Liver (tissue), 9 donors: ENCODE measurements around the gene CALU. TPM values are rescaled to one million over a fixed set of nuclear protein-coding genes. Genes with fewer than 3 reads are reported as not detected.

Experiments
- DNase-seq: peaks from one replicate; pipeline ENCODE4 v3.0.0-alpha.2; 2017; ENCODE audit warnings: low spot score
- H3K27ac ChIP-seq, 2 donors: one replicate each; pipeline ENCODE4 v1.7.0; 2013; ENCODE audit warnings: inconsistent platforms in 2 of 2, low read length in 2 of 2, control low read depth in 1 of 2, low read depth in 1 of 2, mild to moderate bottlenecking in 1 of 2
- H3K27me3 ChIP-seq, 4 donors: one replicate each; pipeline versions ENCODE4 v1.6.1 to v1.7.0; 2013; ENCODE audit warnings: low read length in 3 of 4, inconsistent platforms in 1 of 4, mild to moderate bottlenecking in 1 of 4, moderate library complexity in 1 of 4; ENCODE audit not compliant: control insufficient read depth in 4 of 4, insufficient read depth in 4 of 4
- H3K36me3 ChIP-seq, 4 donors: one replicate each; pipeline versions ENCODE4 v1.6.1 to v1.7.0; 2013; ENCODE audit warnings: low read length in 3 of 4, mild to moderate bottlenecking in 3 of 4, low read depth in 1 of 4, moderate library complexity in 1 of 4; ENCODE audit not compliant: control insufficient read depth in 4 of 4, insufficient read depth in 3 of 4
- H3K4me1 ChIP-seq, 4 donors: one replicate each; pipeline versions ENCODE4 v1.6.1 to v1.7.0; 2013; ENCODE audit warnings: low read length in 3 of 4, mild to moderate bottlenecking in 3 of 4, moderate library complexity in 1 of 4; ENCODE audit not compliant: control insufficient read depth in 4 of 4, insufficient read depth in 4 of 4
- H3K4me3 ChIP-seq, 3 donors: one replicate each; pipeline versions ENCODE4 v1.6.1 to v1.7.0; 2013; ENCODE audit warnings: low read length in 3 of 3, control low read depth in 1 of 3, low read depth in 1 of 3, mild to moderate bottlenecking in 1 of 3
- H3K9ac ChIP-seq, 2 donors: one replicate each; pipeline ENCODE4 v1.7.0; 2013; ENCODE audit warnings: low read length in 2 of 2, mild to moderate bottlenecking in 2 of 2, moderate library complexity in 2 of 2, control low read depth in 1 of 2, low read depth in 1 of 2
- H3K9me3 ChIP-seq, 4 donors: one replicate each; pipeline versions ENCODE4 v1.6.1 to v1.7.0; 2013; ENCODE audit warnings: low read length in 3 of 4; ENCODE audit not compliant: control insufficient read depth in 4 of 4
- CTCF ChIP-seq: fragments of 150-350 bp; IDR thresholded peaks from 2 replicates; pipeline ENCODE4 v1.5.1; 2017; ENCODE audit warnings: improper control_type of control experiment, low read depth, low read length; ENCODE audit not compliant: missing input control
- EGR1 ChIP-seq, 2 donors: IDR thresholded peaks; 2 replicates each; pipeline ENCODE4 v1.6.1; 2016 to 2018; ENCODE audit warnings: antibody characterized with exemption in 2 of 2, low read depth in 2 of 2
- FOXA1 ChIP-seq: IDR thresholded peaks from 2 replicates; pipeline ENCODE4 v1.6.1; 2016; ENCODE audit warnings: antibody characterized with exemption
- FOXA2 ChIP-seq: IDR thresholded peaks from 2 replicates; pipeline ENCODE4 v1.6.1; 2016; ENCODE audit warnings: antibody characterized with exemption
- GABPA ChIP-seq, 2 donors: IDR thresholded peaks in 1 of 2; conservative IDR thresholded peaks in 1 of 2; 2 replicates each; pipeline ENCODE4 v1.6.1; 2016; ENCODE audit warnings: antibody characterized with exemption in 2 of 2, mild to moderate bottlenecking in 1 of 2, moderate library complexity in 1 of 2
- HNF4A ChIP-seq, 2 donors: conservative IDR thresholded peaks; 2 replicates each; pipeline ENCODE4 v1.6.1; 2016; ENCODE audit warnings: antibody characterized with exemption in 2 of 2, mild to moderate bottlenecking in 2 of 2
- HNF4G ChIP-seq: IDR thresholded peaks from 2 replicates; pipeline ENCODE4 v1.6.1; 2016; ENCODE audit warnings: antibody characterized with exemption
- NR2F2 ChIP-seq: IDR thresholded peaks from 2 replicates; pipeline ENCODE4 v1.6.1; 2016; ENCODE audit warnings: antibody characterized with exemption
- RAD21 ChIP-seq, 2 donors: IDR thresholded peaks; 2 replicates each; pipeline ENCODE4 v1.6.1; 2016; ENCODE audit warnings: antibody characterized with exemption in 2 of 2, mild to moderate bottlenecking in 2 of 2
- REST ChIP-seq: IDR thresholded peaks from 2 replicates; pipeline ENCODE4 v1.6.1; 2016; ENCODE audit warnings: antibody characterized with exemption, mild to moderate bottlenecking
- RXRA ChIP-seq, 2 donors: IDR thresholded peaks; 2 replicates each; pipeline ENCODE4 v1.6.1; 2017 to 2018; ENCODE audit warnings: antibody characterized with exemption in 2 of 2, mild to moderate bottlenecking in 1 of 2
- SP1 ChIP-seq: IDR thresholded peaks from 2 replicates; pipeline ENCODE4 v1.6.1; 2018; ENCODE audit warnings: antibody characterized with exemption, mild to moderate bottlenecking
- TAF1 ChIP-seq: conservative IDR thresholded peaks from 2 replicates; pipeline ENCODE4 v1.6.1; 2016; ENCODE audit warnings: antibody characterized with exemption, mild to moderate bottlenecking
- YY1 ChIP-seq: IDR thresholded peaks from 2 replicates; pipeline ENCODE4 v1.6.1; 2016; ENCODE audit warnings: antibody characterized with exemption, mild to moderate bottlenecking
- WGBS: extraction: QIAGEN DNeasy Blood & Tissue Kit; methylation state at CpG from one replicate; pipeline ENCODE4 v1.1.7; 2013; 5-methylcytosine and 5-hydroxymethylcytosine counted together
- polyA plus RNA-seq, 2 donors: library from polyadenylated mRNA; stranded (reverse) in 1 of 2; unstranded in 1 of 2; fragments of 200-250 nt in 1 of 2; fragments of >200 nt in 1 of 2; fragmentation: Nextera tagmentation in 1 of 2; extraction: Ambion mirVana in 1 of 2; gene quantifications; one replicate each; pipeline versions ENCODE4 v1.2.1 to v1.2.3, GENCODE V29; 2013 to 2015
- total RNA-seq, 2 donors: library from RNA; depleted of rRNA; stranded (reverse); fragments of >200 nt; gene quantifications; one replicate each; pipeline ENCODE4 v1.2.3, GENCODE V29; 2014
- TF ChIP-seq, protein P1 (sequence below): IDR thresholded peaks from 2 replicates; pipeline ENCODE4 v1.6.1; 2016; ENCODE audit warnings: antibody characterized with exemption
- TF ChIP-seq, protein P2 (sequence below): IDR thresholded peaks from 2 replicates; pipeline ENCODE4 v1.6.1; 2016; ENCODE audit warnings: antibody characterized with exemption
- TF ChIP-seq, protein P3 (sequence below): IDR thresholded peaks from 2 replicates; pipeline ENCODE4 v1.6.1; 2016; ENCODE audit warnings: antibody characterized with exemption
- donor health status: healthy.
- donor health status: healthy.
- donor health status: healthy.
- donor health status: healthy.
- donor health status: healthy.

CALU gene
- total and polyA plus RNA-seq, 4 donors, result 37.1 to 57.9 (median 42.5) TPM

DNA sequence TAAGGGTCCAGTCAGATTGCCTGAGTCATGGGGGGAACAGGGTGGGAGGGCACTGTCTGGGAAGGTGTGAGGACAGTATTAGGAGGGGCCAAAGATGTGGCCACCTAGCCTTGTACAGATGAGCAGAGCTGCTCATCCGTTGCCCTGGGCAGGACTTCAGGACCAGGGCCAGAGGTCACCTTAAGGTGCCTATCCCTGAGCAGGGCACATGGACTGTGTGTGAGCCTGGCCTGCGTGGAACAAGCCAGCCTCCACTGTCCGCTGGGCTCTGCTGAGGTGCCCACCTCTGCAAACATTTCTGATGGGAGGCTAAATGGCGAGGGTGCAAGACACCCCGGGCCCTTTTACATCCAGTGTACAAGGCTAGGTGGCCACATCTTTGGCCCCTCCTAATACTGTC lies 39.8 kb downstream of the CALU start:
- no peak for DNase-seq
- no peak overlapping the region for H3K27ac ChIP-seq
- H3K4me3 ChIP-seq, result no peak overlapping the region
- no peaks in the 10 kb centered on the region for H3K9me3 ChIP-seq
- H3K27me3 ChIP-seq, result no peaks in the 10 kb centered on the region
- TF ChIP-seq YY1 (no peak), CTCF (no peak), RXRA (IDR thresholded peaks at IDR 0.05) (no peak), EGR1 (IDR thresholded peaks at IDR 0.05; ENCODE audit: low read depth in 2 of 2) (no peak), SP1 (no peak), RAD21 (IDR thresholded peaks at IDR 0.05) (no peak), FOXA1 (no peak), HNF4G (no peak), HNF4A (conservative IDR thresholded peaks at IDR 0.05) (no peak), NR2F2 (no peak), GABPA (IDR thresholded peaks at IDR 0.05 in 1 of 2, conservative IDR thresholded peaks at IDR 0.05 in 1 of 2) (no peak), TAF1 (no peak), REST (no peak)
- TF ChIP-seq, protein P1, sequence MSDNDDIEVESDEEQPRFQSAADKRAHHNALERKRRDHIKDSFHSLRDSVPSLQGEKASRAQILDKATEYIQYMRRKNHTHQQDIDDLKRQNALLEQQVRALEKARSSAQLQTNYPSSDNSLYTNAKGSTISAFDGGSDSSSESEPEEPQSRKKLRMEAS, result no peak
- TF ChIP-seq, protein P2, sequence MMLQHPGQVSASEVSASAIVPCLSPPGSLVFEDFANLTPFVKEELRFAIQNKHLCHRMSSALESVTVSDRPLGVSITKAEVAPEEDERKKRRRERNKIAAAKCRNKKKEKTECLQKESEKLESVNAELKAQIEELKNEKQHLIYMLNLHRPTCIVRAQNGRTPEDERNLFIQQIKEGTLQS, result no peak
- H3K4me1 ChIP-seq, result no peaks in the 10 kb centered on the region
- no peak overlapping the region for H3K9ac ChIP-seq
- 87% methylated on average over 5 of the region's 5 CpGs for WGBS
- no peaks in the 10 kb centered on the region for H3K36me3 ChIP-seq

- no peak for TF ChIP-seq YY1
- TF ChIP-seq FOXA2, result no peak
- TF ChIP-seq, protein P3, sequence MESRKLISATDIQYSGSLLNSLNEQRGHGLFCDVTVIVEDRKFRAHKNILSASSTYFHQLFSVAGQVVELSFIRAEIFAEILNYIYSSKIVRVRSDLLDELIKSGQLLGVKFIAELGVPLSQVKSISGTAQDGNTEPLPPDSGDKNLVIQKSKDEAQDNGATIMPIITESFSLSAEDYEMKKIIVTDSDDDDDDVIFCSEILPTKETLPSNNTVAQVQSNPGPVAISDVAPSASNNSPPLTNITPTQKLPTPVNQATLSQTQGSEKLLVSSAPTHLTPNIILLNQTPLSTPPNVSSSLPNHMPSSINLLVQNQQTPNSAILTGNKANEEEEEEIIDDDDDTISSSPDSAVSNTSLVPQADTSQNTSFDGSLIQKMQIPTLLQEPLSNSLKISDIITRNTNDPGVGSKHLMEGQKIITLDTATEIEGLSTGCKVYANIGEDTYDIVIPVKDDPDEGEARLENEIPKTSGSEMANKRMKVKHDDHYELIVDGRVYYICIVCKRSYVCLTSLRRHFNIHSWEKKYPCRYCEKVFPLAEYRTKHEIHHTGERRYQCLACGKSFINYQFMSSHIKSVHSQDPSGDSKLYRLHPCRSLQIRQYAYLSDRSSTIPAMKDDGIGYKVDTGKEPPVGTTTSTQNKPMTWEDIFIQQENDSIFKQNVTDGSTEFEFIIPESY, result no peak
- TF ChIP-seq, protein P2, result no peak
- no peak for TF ChIP-seq GABPA (IDR thresholded peaks at IDR 0.05 in 1 of 2, conservative IDR thresholded peaks at IDR 0.05 in 1 of 2)
- TF ChIP-seq RXRA (IDR thresholded peaks at IDR 0.05), result no peak
- TF ChIP-seq HNF4G, result no peak
- TF ChIP-seq, protein P1, result no peak
- no peak for TF ChIP-seq CTCF
- no peak for TF ChIP-seq HNF4A (conservative IDR thresholded peaks at IDR 0.05)
- TF ChIP-seq TAF1, result no peak
- no peak overlapping the region for H3K27ac ChIP-seq
- no peaks in the 10 kb centered on the region for H3K9me3 ChIP-seq
- no peaks in the 10 kb centered on the region for H3K4me1 ChIP-seq
- H3K9ac ChIP-seq, result no peak overlapping the region
- no peaks in the 10 kb centered on the region for H3K36me3 ChIP-seq
- 92% methylated on average over 5 of the region's 5 CpGs for WGBS
- no peaks in the 10 kb centered on the region for H3K27me3 ChIP-seq
- no peak overlapping the region for H3K4me3 ChIP-seq
- DNase-seq, result no peak
Measured at GRCh38 chr7:128781126-128781525, 42.0 kb downstream of the CALU start.
